AG08395 (cell line): ENCODE measurements around the gene UPF3A.
A peak's percentile ranks its signal among the peaks of the same experiment; 100 is the strongest.

Experiments used
- DNase-seq: peaks from one replicate; pipeline ENCODE4 v3.0.0; 2012; ENCODE audit warnings: mixed read lengths, low spot score

The UPF3A gene

GRCh38 chr13:114264886-114265611, 16.4 kb upstream of the UPF3A start:
- DNase-seq: peak; percentile 53

- no peak for DNase-seq
These were observed 15.2 kb upstream of the UPF3A start for GRCh38 chr13:114266241-114266640.

DNA sequence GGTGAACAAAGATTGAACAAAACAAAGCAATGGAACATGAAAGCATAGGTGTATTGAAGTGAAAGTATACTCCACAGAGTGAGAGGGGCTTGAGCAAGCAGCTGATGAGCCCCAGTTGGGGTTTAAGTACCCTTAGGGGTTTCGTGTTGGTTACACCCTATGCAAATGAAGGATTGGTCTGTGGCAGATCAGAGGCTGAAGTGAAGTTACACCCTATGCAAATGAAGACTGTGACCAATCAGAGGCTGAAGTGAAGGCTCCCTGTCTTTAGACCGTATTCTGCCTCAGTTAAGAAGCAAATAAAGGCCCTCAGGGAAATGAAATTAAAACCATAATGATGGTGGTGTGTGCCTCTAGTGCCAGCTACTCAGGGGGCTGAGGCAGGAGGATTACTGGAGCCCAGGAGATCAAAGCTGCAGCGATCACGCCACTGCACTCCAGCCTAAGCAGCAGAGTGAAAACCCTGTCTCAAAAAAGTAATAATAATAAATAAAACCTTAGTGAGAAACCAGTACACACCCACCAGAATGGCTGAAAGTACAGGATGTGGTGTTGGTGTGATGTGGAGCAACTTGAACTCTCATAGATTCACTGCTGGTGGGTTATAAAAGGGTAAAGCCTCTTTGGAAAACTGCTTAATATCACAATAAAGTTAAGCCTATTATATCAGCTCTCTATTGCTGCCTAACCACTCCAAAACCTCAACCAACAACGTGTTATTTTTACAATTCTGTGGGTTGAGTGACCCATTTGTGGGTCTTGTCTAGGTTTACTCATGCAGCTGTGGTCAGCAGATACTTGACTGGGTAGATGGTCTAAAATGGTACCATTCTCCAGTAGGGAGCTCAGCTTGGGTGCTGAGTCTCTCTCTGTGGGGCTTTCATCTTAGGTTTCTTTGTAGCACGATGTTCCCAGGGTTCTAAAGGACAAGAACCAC, 12.8 kb upstream of the UPF3A start:
- no peak for DNase-seq

- DNase-seq: no peak
These were observed 12.1 kb upstream of the UPF3A start for GRCh38 chr13:114269281-114269770.

GRCh38 chr13:114272977-114273376, 8.4 kb upstream of the UPF3A start:
- DNase-seq: no peak

GRCh38 chr13:114275304-114275703, 6.1 kb upstream of the UPF3A start:
- DNase-seq: no peak

GRCh38 chr13:114279146-114279545, 2.3 kb upstream of the UPF3A start:
- no peak for DNase-seq

DNA sequence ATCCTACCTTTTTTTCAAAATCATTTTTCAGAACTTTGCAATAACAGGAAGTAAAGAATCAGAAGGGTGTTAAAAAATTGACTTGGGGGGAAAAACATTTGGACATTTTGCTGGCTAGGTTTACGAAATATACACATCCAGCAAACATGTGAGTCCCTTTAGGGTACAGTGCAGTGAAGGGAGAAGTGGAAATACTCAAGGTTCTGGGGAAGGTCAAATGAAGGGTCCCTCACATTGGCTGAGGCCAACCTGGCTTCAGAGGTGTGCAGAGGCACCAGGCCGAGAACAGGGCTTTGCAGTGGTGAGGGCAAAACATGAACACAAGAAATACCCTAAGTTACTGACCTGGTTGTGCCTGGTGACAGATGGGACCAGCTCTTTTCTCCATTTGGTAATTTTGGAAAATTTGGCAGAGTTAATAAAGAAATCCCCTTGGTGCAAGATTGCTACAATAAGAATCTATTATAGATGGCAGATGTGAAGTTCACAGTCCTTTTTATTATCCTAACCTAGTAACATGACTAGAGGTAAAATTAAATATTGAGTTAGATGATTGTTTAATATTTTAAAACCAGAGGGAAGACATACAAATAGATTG, 1.5 kb upstream of the UPF3A start:
- DNase-seq: no peak

DNA sequence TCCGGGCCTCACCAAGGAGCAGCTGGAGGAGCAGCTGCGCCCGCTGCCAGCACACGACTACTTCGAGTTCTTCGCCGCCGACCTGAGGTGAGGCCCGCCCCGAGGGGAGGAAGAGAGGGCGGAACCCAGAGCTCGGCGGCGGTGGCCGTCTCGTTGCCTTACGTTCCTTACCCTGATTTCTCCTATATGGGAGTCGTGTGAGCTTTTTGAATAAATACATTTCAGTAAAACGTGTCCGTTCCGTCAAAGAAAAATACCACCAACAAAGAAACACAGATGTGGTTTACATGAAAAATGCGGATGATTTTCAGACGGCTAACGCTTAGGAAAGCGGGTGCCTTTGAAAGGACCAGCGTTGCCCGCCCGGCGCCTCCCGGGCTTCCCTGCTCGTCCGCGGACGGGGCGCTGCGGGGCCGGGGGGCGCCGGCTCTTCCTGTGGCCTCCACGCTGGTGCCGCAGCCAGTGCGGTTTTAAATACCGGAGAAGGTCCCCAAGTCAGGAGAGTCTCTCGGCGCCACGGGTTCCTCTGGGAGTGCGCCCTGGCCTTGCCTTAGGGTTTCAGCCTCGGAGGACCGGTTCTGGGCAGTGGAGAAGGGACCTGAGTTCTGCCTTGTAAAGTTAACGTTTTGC, 755 bp downstream of the UPF3A start:
- peak; percentile 58 for DNase-seq

GRCh38 chr13:114283576-114283975, 2.2 kb downstream of the UPF3A start:
- no peak for DNase-seq

DNA sequence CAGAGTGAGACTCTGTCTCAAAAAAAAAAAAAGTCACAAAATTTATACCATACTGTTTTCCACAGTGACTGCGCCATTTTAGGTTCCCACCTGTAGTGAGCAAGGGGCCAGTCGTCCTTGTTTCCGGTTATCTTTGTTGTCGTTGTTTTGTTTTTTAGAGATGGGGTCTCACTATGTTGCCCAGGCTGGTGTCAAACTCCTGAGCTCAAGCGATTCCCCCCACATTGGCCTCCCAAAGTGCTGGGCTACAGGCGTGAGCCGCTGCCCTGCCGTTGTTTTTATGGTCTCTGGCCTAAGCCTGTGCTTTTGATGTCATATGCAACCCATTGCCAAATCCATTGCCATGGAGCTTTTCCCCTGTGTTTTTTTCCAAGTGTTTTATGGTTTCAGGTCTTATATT, 3.3 kb downstream of the UPF3A start:
- DNase-seq: no peak

- no peak for DNase-seq
These were observed 3.9 kb downstream of the UPF3A start for GRCh38 chr13:114285166-114285808.

DNA sequence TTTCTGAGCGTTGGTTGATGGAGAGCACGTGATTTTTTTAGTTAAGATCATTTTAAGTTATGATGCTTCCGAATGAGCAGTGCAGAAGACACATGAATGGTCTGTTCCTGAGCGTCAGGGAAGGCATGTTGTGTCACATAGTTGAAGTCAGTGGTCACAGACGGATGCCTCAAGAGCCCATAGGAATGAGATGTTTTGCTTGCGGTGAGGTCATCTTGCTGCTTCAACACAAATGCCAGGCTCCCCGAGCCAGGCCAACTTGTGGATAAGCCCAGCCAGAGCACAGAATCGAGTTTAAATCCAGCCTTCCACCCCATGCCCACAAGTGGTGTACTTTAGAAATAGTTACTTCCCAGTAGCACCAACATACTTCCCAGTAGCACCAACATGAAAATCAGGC, 5.4 kb downstream of the UPF3A start:
- no peak for DNase-seq

DNA sequence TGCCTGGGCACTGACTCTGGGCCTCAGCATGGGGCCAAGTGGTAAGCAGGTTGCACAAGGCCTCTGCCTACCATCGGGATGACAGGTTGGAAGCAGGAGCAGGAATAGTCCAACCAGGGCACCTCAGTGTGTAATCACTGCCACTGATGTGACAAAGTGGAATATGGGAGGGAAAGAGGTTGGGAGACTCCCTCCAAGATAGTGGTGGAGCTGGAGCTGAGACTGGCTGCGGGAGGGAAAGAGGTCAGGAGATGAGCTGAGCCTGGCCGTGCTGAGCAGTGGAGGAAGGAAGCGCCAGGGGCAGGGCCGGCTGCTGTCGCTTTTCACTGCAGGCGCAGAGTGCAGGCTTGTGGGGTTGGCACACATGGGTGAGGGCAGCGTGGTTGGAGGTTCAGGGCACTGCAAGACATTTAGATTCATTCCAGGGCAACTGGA, 6.8 kb downstream of the UPF3A start:
- DNase-seq: no peak

DNA sequence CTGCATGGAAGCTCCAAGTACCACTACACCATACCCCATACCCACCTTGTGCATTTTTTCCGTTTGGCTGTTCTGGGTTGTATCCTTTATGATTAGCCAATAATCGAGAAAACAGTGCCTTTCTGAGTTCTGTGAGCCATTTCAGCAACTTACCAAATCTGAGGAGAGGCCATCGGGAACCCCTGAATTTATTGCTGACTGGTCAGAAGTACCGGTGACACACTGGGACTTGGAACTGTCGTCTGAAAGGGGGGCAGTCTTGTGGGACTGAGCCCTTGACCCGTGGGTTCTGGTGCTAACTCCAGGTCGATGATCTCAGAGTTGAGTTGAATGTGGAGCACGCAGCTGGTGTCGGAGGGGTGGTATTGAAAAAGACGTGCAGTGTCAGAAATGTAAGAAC, 15.0 kb downstream of the UPF3A start:
- no peak for DNase-seq

- no peak for DNase-seq
These were observed 15.5 kb downstream of the UPF3A start for GRCh38 chr13:114296902-114297301.

DNA sequence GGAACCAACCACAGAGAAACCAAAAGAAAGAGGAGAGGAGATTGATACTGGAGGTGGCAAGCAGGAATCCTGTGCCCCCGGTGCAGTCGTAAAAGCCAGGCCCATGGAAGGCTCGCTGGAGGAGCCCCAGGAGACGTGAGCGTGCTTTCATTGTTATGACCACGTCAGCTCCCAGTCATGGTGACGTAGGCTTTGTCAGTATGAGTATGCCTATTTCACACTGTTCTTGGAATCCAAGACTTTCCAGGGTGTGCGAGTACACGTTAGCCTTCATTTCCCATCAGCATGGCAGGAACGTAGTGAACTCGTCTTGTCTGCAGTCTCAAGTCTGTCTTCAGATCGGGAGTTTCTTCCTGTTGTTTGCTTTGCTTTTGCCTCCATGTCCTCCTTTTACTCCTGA, 17.5 kb downstream of the UPF3A start:
- DNase-seq: no peak

GRCh38 chr13:114299604-114300305, 18.4 kb downstream of the UPF3A start:
- DNase-seq: no peak

DNA sequence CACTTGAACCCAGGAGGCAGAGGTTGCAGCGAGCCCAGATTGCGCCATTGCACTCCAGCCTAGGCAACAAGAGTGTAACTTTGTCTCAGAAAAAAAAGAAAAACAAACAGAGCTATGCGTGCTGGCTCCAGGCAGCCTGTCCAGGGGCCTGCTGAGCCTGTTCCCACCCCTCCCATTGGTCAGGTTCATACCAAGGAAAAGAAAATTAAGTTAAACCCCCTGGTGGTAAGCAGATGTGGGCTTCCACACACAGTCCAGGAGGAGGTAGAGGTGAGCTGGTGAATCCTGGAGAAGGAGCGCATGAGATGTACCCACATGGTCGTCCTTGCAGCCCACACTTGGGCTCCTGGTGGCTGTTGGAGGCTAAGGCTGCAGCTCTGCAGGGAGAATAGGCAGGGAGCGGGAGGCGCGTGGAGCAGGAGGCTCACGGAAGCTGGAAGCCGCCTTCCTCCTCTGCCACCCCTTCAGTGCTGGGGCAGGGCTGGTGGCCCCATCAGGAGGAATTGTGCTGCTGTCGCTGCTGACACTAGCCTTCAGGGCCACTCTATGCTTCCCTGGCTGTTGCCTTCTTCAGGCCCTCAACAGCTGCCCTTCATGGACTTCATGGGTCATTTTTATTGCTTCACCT, 22.4 kb downstream of the UPF3A start:
- DNase-seq: no peak

- no peak for DNase-seq
These were observed 23.1 kb downstream of the UPF3A start for GRCh38 chr13:114304346-114305034.
